Mesenteric fat pad (tissue), 1 donor: ENCODE results near the gene RHOT2. TPM values are rescaled to one million over a fixed set of nuclear protein-coding genes. Genes with fewer than 3 reads are reported as not detected.
"Not testable (repeated sequence)": the region's sequence is repeated elsewhere in the genome, so short reads cannot be mapped to it uniquely, and the experiment has no call there.

ENCODE experiments used
- DNase-seq: peaks from one replicate; pipeline ENCODE4 v3.0.0-alpha.2; 2020; ENCODE audit warnings: low spot score
- total RNA-seq: library from RNA; stranded (reverse); fragmentation: NEBNext Ultra II Directional; extraction: Animal tissue kit (Norgen Biotek cat#: 25700); gene quantifications from one replicate; pipeline ENCODE4 v1.2.1, GENCODE V29; 2021
- donor health status: DM: yes; HTN: yes; CAD: no.

The RHOT2 gene
- total RNA-seq, 1 donor from 2014 or later, result 73.9 TPM

GRCh38 chr16:712740-713250 lies 44.9 kb downstream of the RHOT2 start:
- DNase-seq, result not testable (repeated sequence)

GRCh38 chr16:714079-714478 lies 46.1 kb downstream of the RHOT2 start:
- DNase-seq, result no peak

- peak; percentile 97 for DNase-seq
These were observed 46.9 kb downstream of the RHOT2 start, which contains the start of gene METRN for GRCh38 chr16:714558-715476. METRN (plus strand) TSS chr16:715118; CDS start chr16:715290, 172 bp downstream.

- no peak for DNase-seq
These were observed 47.7 kb downstream of the RHOT2 start for GRCh38 chr16:715477-716199.

- no peak for DNase-seq
These were observed 48.3 kb downstream of the RHOT2 start for GRCh38 chr16:716200-716568.

- no peak for DNase-seq
These were observed 48.9 kb downstream of the RHOT2 start for GRCh38 chr16:716768-717325.

GRCh38 chr16:717450-718245 lies 49.7 kb downstream of the RHOT2 start:
- DNase-seq, result no peak

GRCh38 chr16:718389-718788 lies 50.5 kb downstream of the RHOT2 start:
- DNase-seq, result no peak

GRCh38 chr16:718922-719321 lies 51.0 kb downstream of the RHOT2 start:
- no peak for DNase-seq

GRCh38 chr16:719815-720446 lies 52.0 kb downstream of the RHOT2 start:
- DNase-seq, result no peak

GRCh38 chr16:720447-720989 lies 52.6 kb downstream of the RHOT2 start:
- no peak for DNase-seq

GRCh38 chr16:720990-721764 lies 53.2 kb downstream of the RHOT2 start, which contains the start of gene ANTKMT:
ANTKMT (plus strand) TSS chr16:721146; CDS start chr16:721275, 129 bp downstream.
- no peak for DNase-seq

GRCh38 chr16:721765-722540 lies 54.0 kb downstream of the RHOT2 start:
- no peak for DNase-seq

GRCh38 chr16:722835-723633 lies 55.1 kb downstream of the RHOT2 start:
- no peak for DNase-seq

GRCh38 chr16:723695-724094 lies 55.8 kb downstream of the RHOT2 start:
- DNase-seq, result no peak
